GM21423 (cell line): Measurements from ENCODE around the gene COL21A1.

Experiments
- ATAC-seq: cut with Tn5 transposase; IDR thresholded peaks from one replicate; pipeline ENCODE4 v1.9.1; 2021; ENCODE audit warnings: mild to moderate bottlenecking, moderate library complexity; ENCODE audit not compliant: unreplicated experiment

The COL21A1 gene

GRCh38 chr6:56051202-56051598 lies 196.2 kb downstream of the COL21A1 start:
- no peak for ATAC-seq

DNA sequence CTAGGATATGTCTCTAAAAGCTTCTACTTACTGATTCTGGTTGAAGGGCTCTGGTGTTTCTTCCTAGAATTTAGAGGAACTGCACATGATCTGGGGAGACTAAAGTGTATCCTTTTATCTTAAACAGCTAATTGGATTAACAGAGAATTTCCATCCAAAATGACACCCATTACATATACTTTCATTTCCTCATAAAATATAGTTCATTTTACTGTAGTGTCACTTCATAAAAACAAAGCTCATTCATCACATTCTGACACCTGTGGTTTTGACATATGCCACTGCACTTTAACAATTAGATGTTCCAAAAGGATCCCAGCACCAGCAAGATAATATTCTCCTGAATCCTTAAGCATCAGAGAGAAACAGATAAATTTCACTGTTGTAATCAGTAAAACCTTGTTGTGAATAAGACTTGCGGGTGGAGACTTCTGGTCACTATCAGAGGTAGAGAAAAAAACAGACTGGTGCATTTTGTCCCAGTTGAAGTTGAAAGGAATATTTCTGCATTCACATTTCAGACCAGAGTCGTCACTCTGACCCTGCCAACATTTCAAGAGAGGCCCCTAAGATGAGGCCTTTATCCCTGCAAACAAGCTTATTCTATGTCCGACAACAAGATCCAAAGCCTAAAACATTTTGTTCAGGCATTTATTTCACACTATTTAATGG lies 196.7 kb downstream of the COL21A1 start:
- ATAC-seq: no peak

DNA sequence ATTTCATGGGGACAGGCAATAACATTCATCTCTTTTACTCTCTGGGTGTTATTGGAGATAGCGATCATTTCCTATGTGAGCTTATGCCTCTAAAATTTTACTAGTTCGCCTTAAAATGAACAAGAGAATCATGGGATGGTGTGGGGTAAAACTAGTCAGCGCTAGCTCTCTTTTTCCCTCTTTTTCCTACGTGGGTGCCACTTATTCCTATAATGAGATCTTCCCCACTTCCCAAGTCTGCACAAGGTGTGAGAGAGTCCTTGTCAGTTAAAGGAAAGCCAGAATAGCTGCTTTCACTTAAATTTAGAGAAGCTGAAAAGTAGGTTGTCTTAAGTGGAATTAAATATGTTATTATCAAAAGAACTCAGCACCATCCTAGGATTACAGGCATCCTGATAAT lies 198.8 kb downstream of the COL21A1 start:
- no peak for ATAC-seq

- no peak for ATAC-seq
Measured at GRCh38 chr6:56047931-56048540, 199.3 kb downstream of the COL21A1 start.

GRCh38 chr6:56046576-56046975 lies 200.8 kb downstream of the COL21A1 start:
- ATAC-seq: no peak

DNA sequence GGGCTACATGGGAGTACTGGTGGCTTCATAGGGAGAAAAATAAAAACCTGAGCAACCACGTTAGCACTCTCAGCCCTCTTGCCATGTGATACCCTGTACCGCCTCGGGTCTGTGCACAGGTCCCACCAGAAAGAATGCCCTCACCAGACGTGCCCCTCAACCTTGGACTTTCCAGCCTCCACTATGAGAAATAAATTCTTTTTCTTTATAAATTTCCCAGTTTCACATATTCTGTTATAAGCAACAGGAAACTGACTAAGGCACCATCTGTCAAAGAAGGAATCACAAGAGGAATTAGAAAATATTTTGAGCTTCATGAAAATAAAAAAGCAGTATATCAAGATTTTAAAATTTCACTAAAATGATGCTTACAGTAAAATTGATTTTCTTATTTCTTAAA lies 203.6 kb downstream of the COL21A1 start:
- ATAC-seq: no peak

DNA sequence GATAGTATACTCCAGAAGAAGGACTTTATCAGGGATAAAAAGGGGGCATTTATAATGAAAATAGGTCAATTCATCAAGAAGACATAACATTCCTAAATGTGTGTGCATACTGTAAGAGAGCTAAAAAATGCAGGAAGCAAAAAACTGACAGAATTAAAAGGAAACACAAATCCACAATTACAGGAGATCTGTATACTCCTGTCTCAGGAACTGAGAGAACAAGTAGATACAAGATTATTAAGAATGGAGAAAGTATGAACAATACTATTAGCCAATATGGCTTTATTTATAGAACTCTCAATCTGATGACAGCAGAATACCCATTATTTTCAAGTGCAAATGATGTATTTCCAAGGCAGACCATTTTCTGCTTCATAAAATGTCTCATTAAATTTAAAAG lies 204.3 kb downstream of the COL21A1 start:
- ATAC-seq: no peak

GRCh38 chr6:56041591-56041990 lies 205.8 kb downstream of the COL21A1 start:
- no peak for ATAC-seq

GRCh38 chr6:56040889-56041301 lies 206.5 kb downstream of the COL21A1 start:
- ATAC-seq: no peak

DNA sequence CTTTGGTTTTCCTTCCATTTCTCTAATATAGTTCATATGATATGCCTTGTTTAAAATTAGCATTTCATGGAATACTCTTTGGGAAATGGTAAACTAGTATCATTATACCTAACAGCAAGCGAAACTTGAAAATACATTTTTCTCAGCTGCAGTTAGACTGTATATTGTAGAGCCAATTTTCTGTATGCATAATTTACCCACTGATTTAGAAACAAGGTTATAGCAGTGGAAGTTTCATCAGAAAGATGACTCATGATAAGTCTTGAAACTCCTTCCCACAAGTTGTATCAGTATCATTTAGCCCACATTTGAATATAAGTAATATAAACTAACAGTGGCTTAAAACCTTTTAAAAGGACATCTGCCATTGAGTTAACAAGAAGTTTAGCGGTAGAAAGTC lies 207.2 kb downstream of the COL21A1 start:
- ATAC-seq: no peak

DNA sequence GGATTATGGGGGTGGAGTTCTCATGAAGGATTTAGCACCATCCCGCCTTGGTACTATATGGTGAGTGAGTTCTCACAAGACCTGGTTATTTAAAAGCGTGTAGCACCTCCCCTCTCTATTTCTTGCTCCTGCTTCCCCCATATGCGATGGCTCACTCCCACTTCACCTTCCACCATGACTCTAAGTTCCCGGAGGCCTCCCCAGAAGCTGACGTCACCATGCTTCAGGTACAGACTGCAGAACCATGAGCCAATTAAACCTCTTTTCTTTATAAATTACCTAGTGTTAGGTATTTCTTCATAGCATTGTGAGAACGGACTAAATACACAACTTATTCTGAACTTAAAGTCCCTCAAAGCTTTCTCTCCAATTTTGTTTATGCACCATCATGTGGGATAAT lies 208.6 kb downstream of the COL21A1 start:
- ATAC-seq: no peak

- ATAC-seq: no peak
Measured at GRCh38 chr6:56037601-56038000, 209.8 kb downstream of the COL21A1 start.

- ATAC-seq: no peak
Measured at GRCh38 chr6:56036916-56037600, 210.3 kb downstream of the COL21A1 start.

DNA sequence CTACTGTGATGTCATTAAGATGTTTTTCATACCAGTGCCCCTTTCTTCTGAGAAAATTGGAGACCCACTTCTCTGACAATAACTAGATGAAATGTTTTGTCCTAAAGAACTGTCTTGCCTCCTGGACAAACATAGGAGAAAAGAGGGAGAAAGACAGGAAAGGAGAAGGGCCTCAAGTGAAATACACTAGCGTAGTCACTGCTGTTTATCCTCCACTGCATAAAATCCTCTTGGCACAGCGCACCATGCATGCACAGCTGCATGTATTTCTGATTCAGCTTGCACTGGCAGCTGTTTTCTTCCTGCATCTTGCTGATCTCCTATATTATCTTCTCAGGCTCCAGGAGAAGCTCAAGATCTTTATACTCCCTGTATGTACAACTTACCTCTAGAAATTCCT lies 214.0 kb downstream of the COL21A1 start:
- no peak for ATAC-seq

GRCh38 chr6:56032715-56033260 lies 214.6 kb downstream of the COL21A1 start:
- ATAC-seq: no peak

DNA sequence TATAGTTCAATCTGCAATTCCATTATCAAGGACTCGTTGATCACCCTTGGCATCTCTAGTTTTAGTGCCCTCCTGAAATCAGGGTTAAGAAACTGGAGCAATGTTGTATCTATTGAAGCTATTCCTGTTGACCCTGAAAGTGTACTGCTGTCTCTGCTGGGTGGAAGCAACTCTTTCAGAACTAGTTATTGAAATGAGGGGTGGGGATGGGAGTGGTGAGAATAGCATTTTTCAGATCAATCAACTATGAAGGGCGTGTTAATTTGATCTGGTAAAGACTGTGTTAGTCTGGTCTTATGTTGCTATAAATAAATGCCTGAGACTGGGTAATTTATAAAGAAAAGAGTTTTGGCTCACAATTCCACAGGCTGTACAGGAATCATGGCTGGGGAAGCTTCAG lies 219.5 kb downstream of the COL21A1 start:
- ATAC-seq: no peak

GRCh38 chr6:56026455-56027180 lies 220.8 kb downstream of the COL21A1 start:
- no peak for ATAC-seq

GRCh38 chr6:56025795-56026194 lies 221.6 kb downstream of the COL21A1 start:
- no peak for ATAC-seq

- ATAC-seq: no peak
Measured at GRCh38 chr6:56024931-56025330, 222.4 kb downstream of the COL21A1 start.

DNA sequence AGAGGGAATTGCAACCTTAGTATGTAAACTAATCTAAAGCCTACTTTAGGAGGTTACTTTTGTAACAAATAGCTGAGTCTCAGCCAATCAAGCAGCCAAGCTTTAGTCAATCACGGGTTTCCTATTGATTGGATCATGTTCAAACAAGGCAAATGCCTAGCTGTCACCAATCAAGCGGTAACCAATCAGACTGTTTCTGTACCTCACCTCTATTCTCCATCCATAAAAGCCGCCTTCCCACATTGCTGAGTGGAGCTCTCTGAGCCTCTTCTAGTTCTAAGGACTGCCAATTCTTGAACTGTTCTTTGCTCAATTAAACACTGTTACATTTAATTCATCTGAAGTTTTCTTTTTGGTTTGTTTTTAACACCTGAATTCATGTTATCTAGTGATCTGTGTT lies 223.6 kb downstream of the COL21A1 start:
- ATAC-seq: no peak

- ATAC-seq: no peak
Measured at GRCh38 chr6:56022678-56023077, 224.7 kb downstream of the COL21A1 start.
